Osteoblast (primary cell): ENCODE data around the gene SIGLEC9. TPM values are rescaled to one million over a fixed set of nuclear protein-coding genes. Genes with fewer than 3 reads are reported as not detected.

Source experiments
- DNase-seq: peaks from one replicate; pipeline ENCODE4 v3.0.0; 2011; ENCODE audit warnings: low spot score, mixed read lengths; ENCODE audit not compliant: insufficient read length; ENCODE audit errors: missing footprints
- H2AFZ ChIP-seq: 2 replicates; pipeline ENCODE4 v1.6.0; 2011; ENCODE audit warnings: mild to moderate bottlenecking, low read length
- H3K27ac ChIP-seq: 2 replicates; pipeline ENCODE4 v1.5.1; 2011; ENCODE audit warnings: mild to moderate bottlenecking, low read depth, low read length, moderate library complexity
- H3K27me3 ChIP-seq: 2 replicates; pipeline ENCODE4 v1.6.0; 2012; ENCODE audit warnings: mild to moderate bottlenecking, control low read depth, inconsistent platforms, low read length, moderate library complexity; ENCODE audit not compliant: insufficient read depth
- H3K36me3 ChIP-seq: 2 replicates; pipeline ENCODE4 v1.5.1; 2011; ENCODE audit warnings: mild to moderate bottlenecking, low read length, control low read depth, moderate library complexity; ENCODE audit not compliant: insufficient read depth
- H3K4me1 ChIP-seq: 2 replicates; pipeline ENCODE4 v1.5.1; 2011; ENCODE audit warnings: mild to moderate bottlenecking, low read length, control low read depth, moderate library complexity; ENCODE audit not compliant: insufficient read depth
- H3K4me2 ChIP-seq: 2 replicates; pipeline ENCODE4 v1.6.0; 2011; ENCODE audit warnings: mild to moderate bottlenecking, low read length; ENCODE audit not compliant: insufficient read depth
- H3K4me3 ChIP-seq: fragments of 200-600 bp; sonication (generic); 3 replicates; pipeline ENCODE4 v1.5.1; 2012; ENCODE audit warnings: mild to moderate bottlenecking, low read length, inconsistent platforms; ENCODE audit not compliant: insufficient read depth
- H3K79me2 ChIP-seq: 2 replicates; pipeline ENCODE4 v1.6.0; 2012; ENCODE audit warnings: mild to moderate bottlenecking, low read length, control low read depth, inconsistent platforms; ENCODE audit not compliant: insufficient read depth
- H3K9me3 ChIP-seq: 2 replicates; pipeline ENCODE4 v1.5.1; 2011; ENCODE audit warnings: low read depth, low read length, control low read depth
- H4K20me1 ChIP-seq: 2 replicates; pipeline ENCODE4 v1.6.0; 2012; ENCODE audit warnings: mild to moderate bottlenecking, low read length, control low read depth; ENCODE audit not compliant: insufficient read depth
- total RNA-seq: library from RNA; depleted of rRNA; stranded (reverse); fragments of >200 nt; gene quantifications from 2 replicates; pipeline ENCODE4 v1.2.3, GENCODE V29; 2012
- TF ChIP-seq, protein P1 (sequence below): IDR thresholded peaks from 2 replicates; pipeline ENCODE4 v1.5.1; 2011; ENCODE audit warnings: mild to moderate bottlenecking, low read depth, low read length, moderate library complexity; ENCODE audit errors: extremely low read depth

SIGLEC9 gene
- total RNA-seq, 1 donor = not detected

DNA sequence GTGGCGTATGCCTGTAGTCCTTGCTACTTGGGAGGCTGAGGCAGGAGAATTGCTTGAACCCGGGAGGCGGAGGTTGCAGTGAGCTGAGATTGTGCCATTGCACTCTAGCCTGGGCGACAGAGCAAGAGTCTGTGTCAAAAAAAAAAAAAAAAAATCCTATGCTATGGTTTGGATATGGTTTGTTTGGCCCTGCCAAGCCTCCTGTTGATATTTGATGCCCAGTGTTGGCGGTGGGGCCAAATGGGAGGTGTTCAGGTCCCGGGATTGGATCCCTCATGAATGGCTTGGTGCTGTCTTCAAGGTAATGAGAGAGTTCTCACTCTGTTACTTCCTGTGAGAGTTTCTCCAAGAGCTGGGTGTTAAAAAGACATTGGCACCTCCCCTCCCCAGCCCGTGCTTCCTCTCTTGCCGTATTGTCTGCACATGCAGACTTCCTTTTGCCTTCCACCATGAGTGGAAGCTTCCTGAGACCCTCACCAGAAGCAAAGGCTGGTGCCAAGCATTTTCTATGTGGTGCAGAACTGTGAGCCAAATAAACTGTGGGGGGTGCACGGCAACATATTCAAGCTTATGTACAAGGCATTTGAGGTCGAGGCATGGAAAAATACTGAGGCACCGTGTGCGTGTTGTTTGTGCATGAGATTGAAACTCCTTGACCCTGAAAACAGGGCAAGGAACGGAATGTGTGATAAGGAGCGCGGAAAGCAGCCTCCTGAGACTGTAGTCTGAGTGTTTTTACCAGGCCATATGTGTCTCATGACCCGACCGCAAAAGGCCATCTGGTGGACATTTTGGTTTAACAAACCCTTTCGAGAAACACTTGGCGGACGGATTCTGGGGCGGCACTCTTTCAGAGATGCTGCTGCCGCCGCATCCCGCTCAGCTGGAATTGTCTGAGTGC is 7.3 kb downstream of the SIGLEC9 start:
- TF ChIP-seq, protein P1, sequence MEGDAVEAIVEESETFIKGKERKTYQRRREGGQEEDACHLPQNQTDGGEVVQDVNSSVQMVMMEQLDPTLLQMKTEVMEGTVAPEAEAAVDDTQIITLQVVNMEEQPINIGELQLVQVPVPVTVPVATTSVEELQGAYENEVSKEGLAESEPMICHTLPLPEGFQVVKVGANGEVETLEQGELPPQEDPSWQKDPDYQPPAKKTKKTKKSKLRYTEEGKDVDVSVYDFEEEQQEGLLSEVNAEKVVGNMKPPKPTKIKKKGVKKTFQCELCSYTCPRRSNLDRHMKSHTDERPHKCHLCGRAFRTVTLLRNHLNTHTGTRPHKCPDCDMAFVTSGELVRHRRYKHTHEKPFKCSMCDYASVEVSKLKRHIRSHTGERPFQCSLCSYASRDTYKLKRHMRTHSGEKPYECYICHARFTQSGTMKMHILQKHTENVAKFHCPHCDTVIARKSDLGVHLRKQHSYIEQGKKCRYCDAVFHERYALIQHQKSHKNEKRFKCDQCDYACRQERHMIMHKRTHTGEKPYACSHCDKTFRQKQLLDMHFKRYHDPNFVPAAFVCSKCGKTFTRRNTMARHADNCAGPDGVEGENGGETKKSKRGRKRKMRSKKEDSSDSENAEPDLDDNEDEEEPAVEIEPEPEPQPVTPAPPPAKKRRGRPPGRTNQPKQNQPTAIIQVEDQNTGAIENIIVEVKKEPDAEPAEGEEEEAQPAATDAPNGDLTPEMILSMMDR = no peak
- H3K4me1 ChIP-seq = peaks cover 10% of the 10 kb centered on the region
- H3K27me3 ChIP-seq = peaks cover 2% of the 10 kb centered on the region
- no peaks in the 10 kb centered on the region for H4K20me1 ChIP-seq
- H3K4me3 ChIP-seq = no peak overlapping the region
- no peaks in the 10 kb centered on the region for H3K36me3 ChIP-seq
- peak overlapping the region; percentile 27 for H3K4me2 ChIP-seq
- no peaks in the 10 kb centered on the region for H3K9me3 ChIP-seq
- DNase-seq = no peak
- no peak overlapping the region for H3K27ac ChIP-seq
- H3K79me2 ChIP-seq = no peaks in the 10 kb centered on the region
- H2AFZ ChIP-seq = peak overlapping the region; percentile 42

DNA sequence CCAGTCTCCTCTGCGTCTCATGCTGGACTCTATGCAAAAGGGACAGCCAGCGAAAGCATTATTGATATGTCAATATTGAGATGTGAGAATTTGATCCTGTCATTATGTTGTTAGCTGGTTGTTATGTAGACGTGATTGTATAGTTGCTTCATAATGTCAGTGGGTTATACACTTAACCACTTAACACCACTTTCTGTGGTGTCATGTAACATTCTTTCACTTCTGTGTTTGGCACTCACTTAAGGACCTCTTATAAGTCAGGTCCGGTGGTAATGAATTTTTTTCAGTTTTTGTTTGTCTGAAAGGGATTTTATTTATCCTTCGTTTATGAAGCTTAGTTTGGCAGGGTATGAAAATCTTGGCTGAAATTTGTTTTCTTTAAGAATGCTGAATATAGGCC is 10.3 kb downstream of the SIGLEC9 start:
- H3K4me2 ChIP-seq = no peak overlapping the region
- no peaks in the 10 kb centered on the region for H4K20me1 ChIP-seq

DNA sequence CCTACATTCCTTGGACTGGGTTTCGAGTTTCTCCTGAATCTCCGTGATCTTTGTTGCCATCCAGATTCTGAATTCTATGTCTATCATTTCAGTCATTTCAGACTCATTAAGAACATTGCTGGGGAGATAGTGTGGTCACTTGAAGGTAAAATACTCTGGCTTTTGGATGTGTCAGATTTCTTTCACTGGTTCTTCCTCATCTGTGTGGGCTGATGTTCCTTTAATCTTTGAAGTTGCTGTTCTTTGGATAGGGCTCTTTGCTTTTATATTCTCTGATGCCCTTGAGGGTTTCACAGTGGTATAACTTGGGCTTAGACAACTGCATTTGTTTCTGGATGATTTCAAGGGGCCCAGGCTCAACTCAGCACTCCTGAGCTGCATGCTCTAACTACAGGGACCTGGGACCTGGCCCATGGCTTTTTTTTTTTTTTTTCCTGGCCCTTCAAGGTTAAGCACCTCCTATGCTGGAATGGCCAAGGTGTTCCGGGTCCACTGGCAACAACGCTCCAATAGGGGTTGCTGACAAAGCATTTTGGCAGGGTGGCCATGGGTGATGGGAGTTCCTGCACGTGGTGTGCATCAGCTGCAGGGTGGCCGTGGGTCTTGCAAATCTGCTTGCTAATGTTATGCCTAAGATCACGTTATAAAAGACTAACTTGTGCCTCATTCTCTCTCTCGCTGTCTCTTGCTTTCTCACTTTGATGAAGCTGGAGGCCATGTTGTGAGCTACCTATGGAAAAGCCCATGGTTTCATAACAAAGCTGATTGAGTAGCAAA is 11.5 kb downstream of the SIGLEC9 start:
- H3K9me3 ChIP-seq = no peaks in the 10 kb centered on the region
- TF ChIP-seq, protein P1 = no peak
- H3K36me3 ChIP-seq = no peaks in the 10 kb centered on the region
- no peaks in the 10 kb centered on the region for H3K79me2 ChIP-seq
- H4K20me1 ChIP-seq = no peaks in the 10 kb centered on the region
- H3K4me2 ChIP-seq = no peak overlapping the region
- peaks cover 8% of the 10 kb centered on the region for H3K27me3 ChIP-seq
- DNase-seq = no peak
- no peak overlapping the region for H3K4me3 ChIP-seq
- peaks cover 5% of the 10 kb centered on the region for H3K4me1 ChIP-seq
- no peak overlapping the region for H2AFZ ChIP-seq
- H3K27ac ChIP-seq = no peak overlapping the region

More for the DNA sequence above, 10.3 kb downstream of the SIGLEC9 start:
- no peak overlapping the region for H3K4me3 ChIP-seq
- H3K4me1 ChIP-seq = peaks cover 5% of the 10 kb centered on the region
- H3K9me3 ChIP-seq = no peaks in the 10 kb centered on the region
- no peak for DNase-seq
- H3K36me3 ChIP-seq = no peaks in the 10 kb centered on the region
- TF ChIP-seq, protein P1 = no peak
- H3K27me3 ChIP-seq = peaks cover 8% of the 10 kb centered on the region
- no peak overlapping the region for H2AFZ ChIP-seq
- H3K79me2 ChIP-seq = no peaks in the 10 kb centered on the region
- H3K27ac ChIP-seq = no peak overlapping the region
